Esophagus squamous epithelium (tissue), 5 donors: ENCODE measurements around the gene RELCH. TPM values are rescaled to one million over a fixed set of nuclear protein-coding genes. Genes with fewer than 3 reads are reported as not detected.
A peak's percentile ranks its signal among the peaks of the same experiment; 100 is the strongest.

Source experiments
- DNase-seq: peaks from one replicate; lab custom pipeline; 2025; lab: John Stamatoyannopoulos, UW
- H3K27ac ChIP-seq, 4 donors: fragments of 200-600 bp; sonication (generic); one replicate each; pipeline ENCODE4 v1.5.1; 2016 to 2019; ENCODE audit warnings: mild to moderate bottlenecking in 1 of 4
- H3K27me3 ChIP-seq, 4 donors: fragments of 200-600 bp; sonication (generic); 1 replicate in 3 of 4; 2 replicates in 1 of 4; pipeline versions ENCODE4 v1.5.1 to v1.6.0; 2017 to 2021; ENCODE audit warnings: antibody characterized with exemption in 1 of 4
- H3K36me3 ChIP-seq, 3 donors: fragments of 200-600 bp; sonication (generic); one replicate each; pipeline ENCODE4 v1.5.1; 2016 to 2019
- H3K4me1 ChIP-seq, 3 donors: fragments of 200-600 bp; sonication (generic); one replicate each; pipeline ENCODE4 v1.5.1; 2017 to 2019
- H3K4me3 ChIP-seq, 4 donors: fragments of 200-600 bp; sonication (generic); 1 replicate in 3 of 4; 2 replicates in 1 of 4; pipeline ENCODE4 v1.5.1; 2016 to 2019; ENCODE audit warnings: mild to moderate bottlenecking in 2 of 4, moderate library complexity in 1 of 4
- H3K9me3 ChIP-seq, 3 donors: fragments of 200-600 bp; sonication (generic); one replicate each; pipeline ENCODE4 v1.5.1; 2016 to 2019
- POLR2A ChIP-seq, 4 donors: fragments of 450-650 bp; IDR thresholded peaks; one replicate each; pipeline ENCODE4 v1.6.1; 2017; ENCODE audit warnings: antibody characterized with exemption in 4 of 4, mild to moderate bottlenecking in 4 of 4, moderate library complexity in 3 of 4
- WGBS, 2 donors: methylation state at CpG; one replicate each; pipeline ENCODE4 v1.1.5; 2018; 5-methylcytosine and 5-hydroxymethylcytosine counted together
- intact Hi-C: fragments of 100-400 bp; cut with DNase I; formaldehyde crosslinking; loops from one replicate; pipeline ENCODE4 v1.15.0; 2022
- total RNA-seq, 4 donors: library from RNA; depleted of rRNA; stranded (reverse); fragments of >200 nt; gene quantifications; one replicate each; pipeline ENCODE4 v1.1.0, GENCODE V29; 2016
- TF ChIP-seq, protein P1 (sequence below), 6 experiments: fragments of 450-650 bp in 4 of 6; fragments of 200-600 bp in 2 of 6; sonication (generic) in 2 of 6; IDR thresholded peaks; one replicate each; pipeline ENCODE4 v1.5.1; 2016 to 2019; ENCODE audit warnings: antibody characterized with exemption in 6 of 6, mild to moderate bottlenecking in 4 of 6, moderate library complexity in 4 of 6
- donor health status: DM: yes; HTN: yes; CAD: no.

RELCH gene
- total RNA-seq, 4 donors from 2014 or later: 32.8 to 98.0 (median 69.0) TPM

- DNase-seq: no peak
- Histone ChIP-seq H3K27me3 (peaks cover 0 to 94% (median 4%) of the 10 kb centered on the region in 4 donors), H3K4me1 (peaks cover 7 to 41% (median 14%) of the 10 kb centered on the region in 3 donors), H3K9me3 (no peaks in the 10 kb centered on the region), H3K36me3 (no peaks in the 10 kb centered on the region), H3K4me3 (peak overlapping the region; percentile 50 to 75 (median 52)), H3K27ac (no peak overlapping the region)
- intact Hi-C loops: no loop called here
- TF ChIP-seq POLR2A (IDR thresholded peaks at IDR 0.05): no peak
- TF ChIP-seq, protein P1, sequence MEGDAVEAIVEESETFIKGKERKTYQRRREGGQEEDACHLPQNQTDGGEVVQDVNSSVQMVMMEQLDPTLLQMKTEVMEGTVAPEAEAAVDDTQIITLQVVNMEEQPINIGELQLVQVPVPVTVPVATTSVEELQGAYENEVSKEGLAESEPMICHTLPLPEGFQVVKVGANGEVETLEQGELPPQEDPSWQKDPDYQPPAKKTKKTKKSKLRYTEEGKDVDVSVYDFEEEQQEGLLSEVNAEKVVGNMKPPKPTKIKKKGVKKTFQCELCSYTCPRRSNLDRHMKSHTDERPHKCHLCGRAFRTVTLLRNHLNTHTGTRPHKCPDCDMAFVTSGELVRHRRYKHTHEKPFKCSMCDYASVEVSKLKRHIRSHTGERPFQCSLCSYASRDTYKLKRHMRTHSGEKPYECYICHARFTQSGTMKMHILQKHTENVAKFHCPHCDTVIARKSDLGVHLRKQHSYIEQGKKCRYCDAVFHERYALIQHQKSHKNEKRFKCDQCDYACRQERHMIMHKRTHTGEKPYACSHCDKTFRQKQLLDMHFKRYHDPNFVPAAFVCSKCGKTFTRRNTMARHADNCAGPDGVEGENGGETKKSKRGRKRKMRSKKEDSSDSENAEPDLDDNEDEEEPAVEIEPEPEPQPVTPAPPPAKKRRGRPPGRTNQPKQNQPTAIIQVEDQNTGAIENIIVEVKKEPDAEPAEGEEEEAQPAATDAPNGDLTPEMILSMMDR (IDR thresholded peaks at IDR 0.05): no peak
- 48 to 55% methylated on average over 11 to 12 of the region's 12 CpGs for WGBS, 2 donors
Measured at GRCh38 chr18:62326646-62327348, 139.7 kb downstream of the RELCH start.

DNA sequence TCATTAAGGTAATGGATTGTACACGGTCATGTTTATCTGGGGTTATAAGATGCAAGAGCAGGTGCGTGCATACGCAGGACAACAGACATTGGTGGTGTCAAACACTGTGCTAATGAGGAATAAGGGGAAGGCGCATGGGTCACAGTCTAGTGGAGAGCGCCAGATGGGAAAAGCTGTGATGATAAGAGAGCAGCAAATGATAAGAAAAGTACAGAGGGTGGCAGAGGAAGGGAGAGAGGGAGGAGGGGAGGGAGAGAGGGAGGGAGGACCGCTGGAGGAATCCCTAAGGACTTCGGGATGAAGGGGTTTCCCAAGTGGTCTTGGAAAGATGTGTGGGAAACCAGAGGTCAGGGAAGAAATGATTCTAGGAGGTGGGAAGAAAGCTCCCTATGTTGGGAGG, 140.9 kb downstream of the RELCH start:
- Histone ChIP-seq H3K4me3 (no peak overlapping the region), H3K36me3 (no peaks in the 10 kb centered on the region), H3K4me1 (peaks cover 7 to 42% (median 14%) of the 10 kb centered on the region in 3 donors), H3K9me3 (no peaks in the 10 kb centered on the region), H3K27me3 (peaks cover 0 to 97% (median 4%) of the 10 kb centered on the region in 4 donors), H3K27ac (no peak overlapping the region)
- no peak for DNase-seq
- 85 to 88% methylated on average over 7 of the region's 7 CpGs for WGBS, 2 donors
- intact Hi-C loops: no loop called here
- TF ChIP-seq, protein P1 (IDR thresholded peaks at IDR 0.05): no peak
- no peak for TF ChIP-seq POLR2A (IDR thresholded peaks at IDR 0.05)

DNA sequence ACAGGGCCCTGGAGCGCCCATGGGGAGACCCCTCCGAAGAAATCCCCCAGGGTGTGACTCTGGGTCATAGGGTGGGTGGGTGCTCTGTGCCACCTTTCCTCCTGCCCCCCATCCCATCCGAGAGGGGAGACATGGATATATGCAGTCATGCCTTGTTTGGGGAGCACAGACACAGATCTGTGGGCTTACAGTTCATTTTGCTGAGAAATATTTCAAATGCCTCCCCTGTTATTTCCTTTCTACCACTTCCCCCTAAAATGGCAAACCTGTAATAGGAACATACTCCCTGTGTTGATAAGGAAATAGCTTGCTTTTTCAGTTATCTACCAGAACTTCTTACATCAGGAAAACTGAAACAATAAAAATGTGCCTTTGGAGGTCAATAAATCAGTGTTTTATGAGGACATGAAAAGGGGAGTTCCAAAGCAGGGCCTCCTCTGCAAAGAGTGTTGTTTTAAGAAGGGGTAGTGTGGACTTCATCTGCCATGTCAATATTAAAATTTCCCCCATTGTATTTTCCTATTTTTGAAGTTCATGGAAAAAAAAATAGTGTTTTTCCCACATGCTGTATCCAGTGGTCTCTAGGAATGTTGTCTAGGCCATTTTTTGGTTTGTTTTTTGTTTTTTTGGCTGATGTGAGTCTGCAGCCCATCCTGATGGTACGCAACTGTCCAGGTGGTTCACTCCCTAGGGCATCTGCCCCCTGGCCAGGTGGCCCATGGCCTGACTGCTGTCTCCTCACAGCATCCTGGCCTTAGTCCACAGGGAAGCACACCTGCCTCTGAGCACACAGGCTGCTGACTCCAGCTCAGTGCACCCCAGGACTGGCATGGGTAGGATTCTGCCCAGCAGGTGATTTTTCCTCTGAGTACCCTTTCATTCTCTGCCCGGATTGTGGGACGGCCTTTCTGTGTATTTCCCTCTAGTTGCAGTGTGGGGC, 141.8 kb downstream of the RELCH start:
- Histone ChIP-seq H3K27me3 (peaks cover 0 to 98% (median 4%) of the 10 kb centered on the region in 4 donors), H3K4me1 (peaks cover 7 to 50% (median 14%) of the 10 kb centered on the region in 3 donors), H3K4me3 (no peak overlapping the region), H3K9me3 (no peaks in the 10 kb centered on the region), H3K36me3 (no peaks in the 10 kb centered on the region), H3K27ac (no peak overlapping the region)
- TF ChIP-seq, protein P1 (IDR thresholded peaks at IDR 0.05): no peak
- TF ChIP-seq POLR2A (IDR thresholded peaks at IDR 0.05): no peak
- 84 to 85% methylated on average over 4 to 6 of the region's 6 CpGs for WGBS, 2 donors
- intact Hi-C loops: no loop called here
- DNase-seq: no peak

- 79 to 83% methylated on average over 6 to 7 of the region's 15 CpGs for WGBS, 2 donors
- Histone ChIP-seq H3K36me3 (no peaks in the 10 kb centered on the region), H3K4me1 (peaks cover 7 to 50% (median 14%) of the 10 kb centered on the region in 3 donors), H3K4me3 (no peak overlapping the region), H3K27ac (no peak overlapping the region), H3K9me3 (no peaks in the 10 kb centered on the region), H3K27me3 (peaks cover 0 to 88% (median 4%) of the 10 kb centered on the region in 4 donors)
- TF ChIP-seq, protein P1 (IDR thresholded peaks at IDR 0.05): no peak
- TF ChIP-seq POLR2A (IDR thresholded peaks at IDR 0.05): no peak
- intact Hi-C loops: no loop called here
- DNase-seq: no peak
Measured at GRCh38 chr18:62329691-62330454, 142.8 kb downstream of the RELCH start.
